Keratinocyte (primary cell): ENCODE measurements around the gene WDR12. TPM values are rescaled to one million over a fixed set of nuclear protein-coding genes. Genes with fewer than 3 reads are reported as not detected.

Source experiments
- DNase-seq: peaks from one replicate; pipeline ENCODE4 v3.0.0-alpha.2; 2011; ENCODE audit warnings: low read depth, missing footprints, low spot score
- FAIRE-seq: peaks from 2 replicates; lab custom pipeline; 2011; peaks lifted over from hg19 to GRCh38; lab: Jason Lieb, UNC
- H2AFZ ChIP-seq: 2 replicates; pipeline ENCODE4 v1.6.0; 2012; ENCODE audit warnings: low read length, control low read depth, inconsistent platforms; ENCODE audit not compliant: control insufficient read depth
- H3K27ac ChIP-seq: 2 replicates; pipeline ENCODE4 v1.5.1; 2011; ENCODE audit warnings: low read length; ENCODE audit not compliant: control insufficient read depth, insufficient read depth
- H3K27me3 ChIP-seq: 3 replicates; pipeline ENCODE4 v1.6.0; 2011; ENCODE audit warnings: low read length; ENCODE audit not compliant: control insufficient read depth, insufficient read depth; ENCODE audit errors: extremely low read depth
- H3K36me3 ChIP-seq, 2 experiments: 2 replicates in 1 of 2; 3 replicates in 1 of 2; pipeline ENCODE4 v1.5.1; 2011; ENCODE audit warnings: low read length in 2 of 2, mild to moderate bottlenecking in 1 of 2; ENCODE audit not compliant: control insufficient read depth in 2 of 2, insufficient read depth in 2 of 2; ENCODE audit errors: extremely low read depth in 1 of 2
- H3K4me1 ChIP-seq: 3 replicates; pipeline ENCODE4 v1.5.1; 2011; ENCODE audit warnings: low read length; ENCODE audit not compliant: control insufficient read depth, insufficient read depth; ENCODE audit errors: extremely low read depth
- H3K4me2 ChIP-seq: 3 replicates; pipeline ENCODE4 v1.6.0; 2011; ENCODE audit warnings: low read depth, low read length; ENCODE audit not compliant: control insufficient read depth, insufficient read depth; ENCODE audit errors: extremely low read depth
- H3K4me3 ChIP-seq, 3 experiments: fragments of 200-600 bp in 1 of 3; sonication (generic) in 1 of 3; 2 replicates in 2 of 3; 3 replicates in 1 of 3; pipeline ENCODE4 v1.5.1; 2011 to 2016; ENCODE audit warnings: low read length in 3 of 3, mild to moderate bottlenecking in 3 of 3, control low read depth in 2 of 3, inconsistent platforms in 1 of 3, low read depth in 1 of 3, mixed read lengths in 1 of 3, mixed run types in 1 of 3, moderate library complexity in 1 of 3; ENCODE audit not compliant: control insufficient read depth in 2 of 3, insufficient read depth in 2 of 3; ENCODE audit errors: extremely low read depth in 1 of 3
- H3K79me2 ChIP-seq: 2 replicates; pipeline ENCODE4 v1.6.0; 2012; ENCODE audit warnings: low read length; ENCODE audit not compliant: control insufficient read depth, insufficient read depth
- H3K9ac ChIP-seq: 3 replicates; pipeline ENCODE4 v1.6.0; 2011; ENCODE audit warnings: low read length; ENCODE audit not compliant: control insufficient read depth, insufficient read depth; ENCODE audit errors: extremely low read depth
- H3K9me1 ChIP-seq: 3 replicates; pipeline ENCODE4 v1.6.0; 2011; ENCODE audit warnings: low read length; ENCODE audit not compliant: control insufficient read depth, insufficient read depth; ENCODE audit errors: extremely low read depth
- H3K9me3 ChIP-seq: 2 replicates; pipeline ENCODE4 v1.5.1; 2012; ENCODE audit warnings: low read depth, low read length; ENCODE audit not compliant: control insufficient read depth
- H4K20me1 ChIP-seq: 3 replicates; pipeline ENCODE4 v1.6.0; 2011; ENCODE audit warnings: low read length; ENCODE audit not compliant: control insufficient read depth, insufficient read depth; ENCODE audit errors: extremely low read depth
- CTCF ChIP-seq, 3 experiments: IDR thresholded peaks in 1 of 3; conservative IDR thresholded peaks in 1 of 3; optimal IDR thresholded peaks in 1 of 3; 2 replicates in 2 of 3; 3 replicates in 1 of 3; pipeline versions ENCODE3 to v1.5.1; 2011; ENCODE audit warnings: low read length in 3 of 3, mild to moderate bottlenecking in 3 of 3, moderate library complexity in 2 of 3, control low read depth in 1 of 3, inconsistent platforms in 1 of 3; ENCODE audit not compliant: insufficient read depth in 2 of 3; ENCODE audit errors: extremely low read depth in 1 of 3
- EZH2 ChIP-seq: IDR thresholded peaks from one replicate; pipeline ENCODE4 v1.6.1; 2012; ENCODE audit warnings: inconsistent platforms, mild to moderate bottlenecking, low read length, moderate library complexity
- dilution Hi-C: fragments of 300-500 bp; cut with MboI; formaldehyde crosslinking; loops from one replicate; pipeline ENCODE4 v1.7.0; 2020; ENCODE audit warnings: low sequenced_read_pairs; ENCODE audit not compliant: extremely low pct_ligation_motif_present
- polyA plus RNA-seq, 5 experiments: library from polyadenylated mRNA; depleted of rRNA in 3 of 5; stranded (reverse) in 3 of 5; stranded (forward) in 1 of 5; unstranded in 1 of 5; fragments of >200 nt; gene quantifications; 1 replicate in 1 of 5; 2 replicates in 3 of 5; 3 replicates in 1 of 5; pipeline versions ENCODE4 v1.2.1 to v1.2.3, GENCODE V29; 2011 to 2012; ENCODE audit warnings: missing spikeins in 2 of 5, low read depth in 1 of 5, low replicate concordance in 1 of 5

WDR12 gene
- polyA plus RNA-seq, 1 donor (not counting 4 experiments of a cell fraction or from before 2014, with no cell fraction given) = 109 TPM

- peaks cover 3 to 4% of the 10 kb centered on the region in 2 experiments for H3K36me3 ChIP-seq
- no peak for TF ChIP-seq CTCF (optimal IDR thresholded peaks at IDR 0.05 in 1 of 3, IDR thresholded peaks at IDR 0.05 in 1 of 3, conservative IDR thresholded peaks at IDR 0.05 in 1 of 3; ENCODE audit: extremely low read depth in 1 of 3, insufficient read depth in 2 of 3, low read length in 3 of 3)
- no peak for TF ChIP-seq EZH2
Measured at GRCh38 chr2:202881570-202881969, 29.9 kb downstream of the WDR12 start.

GRCh38 chr2:202877699-202878098, 33.8 kb downstream of the WDR12 start:
- no peak overlapping the region for H3K9ac ChIP-seq
- H3K4me1 ChIP-seq = no peaks in the 10 kb centered on the region
- DNase-seq (no peak), FAIRE-seq (peak; percentile 13)
- H3K79me2 ChIP-seq = no peaks in the 10 kb centered on the region
- peaks cover 0 to 2% of the 10 kb centered on the region in 2 experiments for H3K36me3 ChIP-seq
- TF ChIP-seq CTCF (optimal IDR thresholded peaks at IDR 0.05 in 1 of 3, IDR thresholded peaks at IDR 0.05 in 1 of 3, conservative IDR thresholded peaks at IDR 0.05 in 1 of 3; ENCODE audit: extremely low read depth in 1 of 3, insufficient read depth in 2 of 3, low read length in 3 of 3) (no peak), EZH2 (no peak)
- no peak overlapping the region for H2AFZ ChIP-seq
- H3K27me3 ChIP-seq = no peaks in the 10 kb centered on the region
- peaks cover 2% of the 10 kb centered on the region for H3K9me1 ChIP-seq
- no peaks in the 10 kb centered on the region for H3K9me3 ChIP-seq
- no peak overlapping the region for H3K4me3 ChIP-seq
- H4K20me1 ChIP-seq = no peaks in the 10 kb centered on the region
- no peak overlapping the region for H3K27ac ChIP-seq
- dilution Hi-C loops = no loop called here
- no peak overlapping the region for H3K4me2 ChIP-seq

More at GRCh38 chr2:202881570-202881969, 29.9 kb downstream of the WDR12 start:
- Histone ChIP-seq H3K27me3 (no peaks in the 10 kb centered on the region), H3K4me3 (no peak overlapping the region), H3K27ac (no peak overlapping the region), H3K9me3 (no peaks in the 10 kb centered on the region), H3K79me2 (no peaks in the 10 kb centered on the region), H3K9ac (no peak overlapping the region), H3K4me2 (no peak overlapping the region), H2AFZ (no peak overlapping the region), H3K9me1 (no peaks in the 10 kb centered on the region), H4K20me1 (no peaks in the 10 kb centered on the region), H3K4me1 (no peaks in the 10 kb centered on the region)
- dilution Hi-C loops = no loop called here
- no peak for DNase-seq
- no peak for FAIRE-seq
